Measurements from ENCODE around the gene OSTC. TPM values are rescaled to one million over a fixed set of nuclear protein-coding genes. Genes with fewer than 3 reads are reported as not detected.

Gene OSTC
- polyA plus RNA-seq, 1 of the 3 experiments (the other 2 are of a cell fraction), result 107 TPM

DNA sequence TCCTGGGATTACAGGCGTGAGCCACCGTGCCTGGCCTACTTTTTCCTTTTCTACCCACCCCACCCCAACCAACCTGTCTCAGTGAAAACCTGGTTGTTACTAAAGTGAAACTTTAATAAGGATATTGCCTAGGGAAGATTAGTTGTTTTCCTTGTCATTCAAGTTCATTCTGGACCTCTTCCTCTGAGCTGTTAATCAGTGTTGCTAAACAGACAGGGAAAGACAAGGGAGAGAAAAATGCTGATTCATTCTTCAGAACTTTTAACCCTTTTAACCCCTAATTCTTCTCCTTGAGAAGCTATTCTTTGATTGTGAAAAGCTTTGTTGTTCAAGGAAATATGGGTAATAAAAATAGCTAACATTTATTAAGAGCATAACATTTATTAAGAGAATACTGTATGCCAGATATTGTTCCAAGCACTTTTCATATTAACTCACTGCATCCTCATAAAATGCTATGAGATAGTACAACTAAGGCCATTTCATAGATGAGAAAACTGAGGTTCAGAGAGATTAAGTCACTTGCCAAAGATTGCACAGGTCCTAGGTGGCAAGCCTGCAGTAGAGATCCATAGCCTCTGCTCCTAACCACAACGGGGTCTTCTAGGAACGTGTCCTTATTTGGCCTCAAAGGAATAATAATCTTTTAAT is 34.8 kb downstream of the OSTC start (continued):
- TF ChIP-seq CHD2 (IDR thresholded peaks at IDR 0.05; ENCODE audit: low read length, partially characterized antibody) (no peak), ELF1 (IDR thresholded peaks at IDR 0.05) (no peak), GABPA (IDR thresholded peaks at IDR 0.05; ENCODE audit: low read depth) (no peak)

DNA sequence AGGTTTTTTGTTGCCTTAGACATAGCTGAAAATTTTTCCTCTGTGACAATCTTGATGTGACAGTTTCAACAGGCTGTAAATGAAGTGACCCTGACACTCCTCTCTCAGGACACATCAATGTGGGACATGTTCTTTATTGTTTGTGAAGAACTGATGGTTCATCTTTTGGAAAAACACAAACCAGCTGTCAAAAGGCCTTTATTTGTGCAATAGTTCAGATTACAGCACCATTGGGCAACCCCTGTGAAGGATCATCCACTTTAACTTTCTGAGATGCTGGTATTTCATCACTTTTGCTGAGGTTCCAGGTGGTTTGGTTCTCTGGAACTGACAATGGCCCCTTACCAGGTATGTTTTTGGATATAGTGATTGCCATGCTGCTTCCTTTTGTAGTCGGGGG is 40.3 kb downstream of the OSTC start:
- no peak overlapping the region for H3K9ac ChIP-seq
- no peaks in the 10 kb centered on the region for H4K20me1 ChIP-seq (ENCODE audit: insufficient read depth)
- H3K27ac ChIP-seq (ENCODE audit: low read depth in 2 of 2, low read length in 1 of 2), result no peak overlapping the region
- 23% methylated on average over 1 of the region's 1 CpG for WGBS (ENCODE audit: low lambda C conversion rate)
- no peak overlapping the region for H3K4me2 ChIP-seq
- H3K4me1 ChIP-seq (ENCODE audit: control insufficient read depth in 1 of 2, insufficient read depth in 2 of 2, low read depth in 1 of 2, low read length in 1 of 2), result no peaks in the 10 kb centered on the region
- TF ChIP-seq TCF12 (IDR thresholded peaks at IDR 0.05) (no peak), SIN3A (IDR thresholded peaks at IDR 0.05; ENCODE audit: borderline replicate concordance, low read depth, low read length) (no peak), SMC3 (IDR thresholded peaks at IDR 0.05; ENCODE audit: low read depth, low read length) (no peak), FOXM1 (IDR thresholded peaks at IDR 0.05; ENCODE audit: low read depth) (no peak), CHD2 (IDR thresholded peaks at IDR 0.05; ENCODE audit: low read length, partially characterized antibody) (no peak), JUND (IDR thresholded peaks at IDR 0.05) (no peak), POLR2AphosphoS5 (IDR thresholded peaks at IDR 0.05; ENCODE audit: low read depth, low read length) (no peak), NRF1 (IDR thresholded peaks at IDR 0.05; ENCODE audit: low read depth, low read length) (no peak), NFIC (IDR thresholded peaks at IDR 0.05; ENCODE audit: borderline replicate concordance) (no peak)
- ChIA-PET CTCF (no interaction called here), POLR2A (no interaction called here)
- H3K79me2 ChIP-seq (ENCODE audit: insufficient read depth), result no peaks in the 10 kb centered on the region
- H3K27me3 ChIP-seq (ENCODE audit: insufficient read depth), result no peaks in the 10 kb centered on the region; the same call in 1 of the 2 replicates
- H3K9me3 ChIP-seq, result no peaks in the 10 kb centered on the region
- no peaks in the 10 kb centered on the region for H3K36me3 ChIP-seq (replicated peaks in 1 of 2; ENCODE audit: control insufficient read depth in 1 of 2, insufficient read depth in 2 of 2, low read length in 1 of 2)
- no peaks in the 10 kb centered on the region for H3K9me2 ChIP-seq
- H3F3A ChIP-seq (replicated peaks; ENCODE audit: insufficient read depth), result no peaks in the 10 kb centered on the region
- no peak for DNase-seq
- H3K4me3 ChIP-seq (ENCODE audit: low read depth in 2 of 2, low read length in 1 of 2), result no peak overlapping the region
- no peak overlapping the region for H2AFZ ChIP-seq (ENCODE audit: low read depth)

DNA sequence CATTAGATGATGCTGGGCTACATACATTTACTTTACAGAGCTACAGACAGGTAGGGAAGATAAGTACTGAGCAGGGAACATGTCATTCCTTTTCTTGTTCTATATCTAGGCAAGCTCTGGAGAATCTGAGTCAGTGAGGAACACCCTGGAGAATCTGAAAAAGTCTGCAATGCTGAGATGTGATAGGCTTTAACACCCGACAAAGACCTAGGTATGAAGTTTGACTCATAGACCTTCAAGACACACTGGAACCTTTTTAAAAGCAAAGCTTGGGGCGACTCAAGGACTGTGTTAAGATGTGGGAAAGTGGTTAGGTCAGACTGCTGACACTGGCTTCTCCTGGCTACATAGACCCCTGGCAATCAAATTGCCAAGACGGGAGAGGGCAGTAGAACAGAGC is 42.8 kb downstream of the OSTC start:
- no peaks in the 10 kb centered on the region for H3K4me1 ChIP-seq (ENCODE audit: control insufficient read depth in 1 of 2, insufficient read depth in 2 of 2, low read depth in 1 of 2, low read length in 1 of 2)
- no peaks in the 10 kb centered on the region for H4K20me1 ChIP-seq (ENCODE audit: insufficient read depth)
- TF ChIP-seq RCOR1 (IDR thresholded peaks at IDR 0.05; ENCODE audit: low read length), result no peak
- TF ChIP-seq SIN3A (IDR thresholded peaks at IDR 0.05; ENCODE audit: borderline replicate concordance, low read depth, low read length), result no peak
- no peak for TF ChIP-seq FOSL2 (IDR thresholded peaks at IDR 0.05; ENCODE audit: borderline replicate concordance, low read depth)
- H3K27ac ChIP-seq (ENCODE audit: low read depth in 2 of 2, low read length in 1 of 2), result no peak overlapping the region
- H3F3A ChIP-seq (replicated peaks; ENCODE audit: insufficient read depth), result no peaks in the 10 kb centered on the region
- CTCF ChIA-PET, result no interaction called here
- H3K4me3 ChIP-seq (ENCODE audit: low read depth in 2 of 2, low read length in 1 of 2), result no peak overlapping the region
- POLR2A ChIA-PET, result no interaction called here
- no peaks in the 10 kb centered on the region for H3K79me2 ChIP-seq (ENCODE audit: insufficient read depth)
- no peak overlapping the region for H3K9ac ChIP-seq
- 47% methylated on average over 3 of the region's 3 CpGs for WGBS (ENCODE audit: low lambda C conversion rate)
- no peak overlapping the region for H2AFZ ChIP-seq (ENCODE audit: low read depth)
- no peaks in the 10 kb centered on the region; the same call in 1 of the 2 replicates for H3K27me3 ChIP-seq (ENCODE audit: insufficient read depth)
- no peaks in the 10 kb centered on the region for H3K36me3 ChIP-seq (replicated peaks in 1 of 2; ENCODE audit: control insufficient read depth in 1 of 2, insufficient read depth in 2 of 2, low read length in 1 of 2)
- no peaks in the 10 kb centered on the region for H3K9me3 ChIP-seq
- no peak for DNase-seq
- H3K9me2 ChIP-seq, result no peaks in the 10 kb centered on the region
- no peak overlapping the region for H3K4me2 ChIP-seq

All from SK-N-SH (cell line).